ENCODE measurements around the gene TBX21. TPM values are rescaled to one million over a fixed set of nuclear protein-coding genes. Genes with fewer than 3 reads are reported as not detected.

Gene TBX21
- total and polyA plus RNA-seq, 12 donors, result 0.07 to 2.0 (median 0.21) TPM; not detected in 4

DNA sequence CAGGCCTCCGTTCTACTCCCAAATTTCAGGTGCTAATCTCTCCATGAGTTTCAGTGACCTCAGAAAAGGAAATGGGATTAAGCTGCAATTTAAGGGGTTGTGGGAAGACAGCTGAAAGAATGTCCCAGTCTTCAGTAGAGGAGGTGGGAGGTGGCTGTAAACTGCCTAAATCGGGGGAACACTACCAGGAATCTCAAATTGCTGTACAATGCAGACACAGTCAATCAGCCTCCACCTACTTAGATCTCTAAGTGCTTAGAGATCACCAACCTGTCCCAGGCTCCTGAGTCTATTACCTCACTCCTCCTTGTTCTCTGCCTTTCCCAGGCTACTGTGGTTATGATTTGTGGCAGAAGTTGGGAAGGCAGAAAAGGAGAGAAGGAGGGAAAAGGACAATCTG is 8.3 kb upstream of the TBX21 start:
- intact Hi-C loops (cut with DNase I), result no loop called here
- ATAC-seq, result no peak
- WGBS, 2 donors, result 72% methylated on average over 2 of the region's 2 CpGs
- TF ChIP-seq, protein P1, sequence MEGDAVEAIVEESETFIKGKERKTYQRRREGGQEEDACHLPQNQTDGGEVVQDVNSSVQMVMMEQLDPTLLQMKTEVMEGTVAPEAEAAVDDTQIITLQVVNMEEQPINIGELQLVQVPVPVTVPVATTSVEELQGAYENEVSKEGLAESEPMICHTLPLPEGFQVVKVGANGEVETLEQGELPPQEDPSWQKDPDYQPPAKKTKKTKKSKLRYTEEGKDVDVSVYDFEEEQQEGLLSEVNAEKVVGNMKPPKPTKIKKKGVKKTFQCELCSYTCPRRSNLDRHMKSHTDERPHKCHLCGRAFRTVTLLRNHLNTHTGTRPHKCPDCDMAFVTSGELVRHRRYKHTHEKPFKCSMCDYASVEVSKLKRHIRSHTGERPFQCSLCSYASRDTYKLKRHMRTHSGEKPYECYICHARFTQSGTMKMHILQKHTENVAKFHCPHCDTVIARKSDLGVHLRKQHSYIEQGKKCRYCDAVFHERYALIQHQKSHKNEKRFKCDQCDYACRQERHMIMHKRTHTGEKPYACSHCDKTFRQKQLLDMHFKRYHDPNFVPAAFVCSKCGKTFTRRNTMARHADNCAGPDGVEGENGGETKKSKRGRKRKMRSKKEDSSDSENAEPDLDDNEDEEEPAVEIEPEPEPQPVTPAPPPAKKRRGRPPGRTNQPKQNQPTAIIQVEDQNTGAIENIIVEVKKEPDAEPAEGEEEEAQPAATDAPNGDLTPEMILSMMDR (IDR thresholded peaks at IDR 0.05), result no peak
- Histone ChIP-seq H3K27me3 (peaks cover 11 to 89% (median 65%) of the 10 kb centered on the region in 7 donors), H3K36me3 (no peaks in the 10 kb centered on the region), H3K9me3 (no peaks in the 10 kb centered on the region), H3K27ac (no peak overlapping the region), H3K4me3 (no peak overlapping the region), H3K4me1 (peaks cover 0 to 26% (median 0%) of the 10 kb centered on the region in 9 donors)
- DNase-seq, result no peak

DNA sequence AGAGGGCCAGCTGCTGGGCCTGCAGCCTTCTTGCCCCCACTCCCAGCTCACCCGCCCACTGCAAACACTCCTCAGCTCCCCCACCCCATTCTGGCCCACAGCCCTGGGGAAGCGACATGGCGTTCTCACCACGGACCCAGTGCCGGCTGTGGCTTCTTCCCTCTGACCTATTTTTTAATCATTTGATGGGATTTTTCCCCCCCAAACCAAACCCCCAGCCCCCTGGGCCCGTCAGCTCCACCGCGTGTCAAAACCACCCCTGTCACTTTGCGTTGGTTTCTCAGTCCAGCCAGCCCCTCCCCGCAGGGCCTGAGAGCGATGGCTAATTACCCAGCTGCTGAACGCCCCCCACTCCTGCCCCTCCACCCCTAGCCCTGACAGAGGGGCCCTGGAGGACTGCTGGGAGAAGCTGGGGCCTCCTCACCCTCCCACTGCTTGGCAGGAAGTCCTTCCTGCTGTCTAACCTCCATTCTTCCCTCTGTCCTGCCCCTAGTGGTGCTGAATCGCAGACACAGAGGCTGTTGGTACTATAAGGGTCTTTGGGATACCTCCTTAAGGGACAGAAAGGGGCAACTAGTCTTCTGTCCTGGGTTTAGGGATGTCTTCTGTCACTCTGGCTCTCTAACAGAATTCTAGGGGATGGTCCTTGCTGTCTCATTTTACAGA is 7.5 kb upstream of the TBX21 start:
- 68 to 70% methylated on average over 12 to 13 of the region's 13 CpGs for WGBS, 2 donors
- Histone ChIP-seq H3K27ac (no peak overlapping the region), H3K4me1 (peaks cover 0 to 19% (median 0%) of the 10 kb centered on the region in 9 donors), H3K36me3 (no peaks in the 10 kb centered on the region), H3K9me3 (no peaks in the 10 kb centered on the region), H3K27me3 (peaks cover 9 to 88% (median 64%) of the 10 kb centered on the region in 7 donors), H3K4me3 (no peak overlapping the region)
- no peak for ATAC-seq
- TF ChIP-seq, protein P1 (IDR thresholded peaks at IDR 0.05), result no peak
- no peak for DNase-seq
- intact Hi-C loops (cut with DNase I), result no loop called here

DNA sequence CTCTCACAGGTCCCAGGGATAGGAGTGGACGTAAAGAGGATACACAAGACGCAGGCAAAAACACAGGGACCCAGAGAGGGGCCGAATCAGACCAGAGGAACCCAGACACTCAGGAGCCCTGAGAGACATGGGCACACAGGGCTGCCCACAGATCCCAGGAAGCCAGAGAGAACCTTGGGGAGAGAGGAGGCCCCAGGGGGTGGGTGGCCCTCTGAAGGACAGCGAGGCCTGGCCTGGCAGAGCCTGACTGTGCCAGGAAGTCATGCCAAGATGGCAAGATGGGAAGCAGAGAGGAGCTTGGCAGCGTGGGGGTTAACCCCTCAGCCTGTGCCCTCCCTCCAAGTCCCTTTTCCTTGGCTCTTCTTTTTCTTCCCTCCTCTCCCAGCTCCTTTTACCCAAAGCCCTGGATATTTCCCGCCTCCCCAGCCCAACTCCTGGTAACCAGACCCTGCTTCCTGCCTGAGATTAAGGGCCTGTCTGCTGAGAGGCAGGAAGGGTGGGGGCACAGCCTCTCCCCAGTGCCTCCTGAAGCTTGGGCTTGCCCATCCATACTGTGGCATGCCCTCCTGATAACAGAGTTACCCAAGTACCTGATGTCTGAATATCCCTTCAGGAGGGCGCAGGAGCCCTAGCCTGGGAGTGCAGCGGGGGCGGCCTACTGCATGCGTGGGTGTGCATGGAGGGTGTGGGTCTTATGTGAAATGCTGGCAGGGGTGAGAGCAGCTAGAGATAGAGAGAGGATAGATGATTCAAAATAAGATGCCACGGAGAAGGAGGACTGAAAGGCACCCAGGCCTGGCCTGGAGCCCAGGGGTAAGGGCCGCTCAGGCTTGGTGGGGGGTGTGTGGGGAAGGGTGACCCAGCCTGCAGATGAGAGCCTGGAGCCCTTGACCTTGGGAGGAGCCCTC is 6.0 kb upstream of the TBX21 start:
- TF ChIP-seq, protein P1 (IDR thresholded peaks at IDR 0.05), result no peak
- ATAC-seq (no peak), DNase-seq (no peak)
- peaks cover 0 to 87% (median 63%) of the 10 kb centered on the region in 7 donors for H3K27me3 ChIP-seq
- no peaks in the 10 kb centered on the region for H3K9me3 ChIP-seq
- peaks cover 0 to 5% (median 0%) of the 10 kb centered on the region in 9 donors for H3K4me1 ChIP-seq
- intact Hi-C loops (cut with DNase I), result no loop called here
- 86% methylated on average over 12 of the region's 12 CpGs for WGBS, 2 donors
- no peaks in the 10 kb centered on the region for H3K36me3 ChIP-seq
- no peak overlapping the region for H3K4me3 ChIP-seq
- H3K27ac ChIP-seq, result no peak overlapping the region

DNA sequence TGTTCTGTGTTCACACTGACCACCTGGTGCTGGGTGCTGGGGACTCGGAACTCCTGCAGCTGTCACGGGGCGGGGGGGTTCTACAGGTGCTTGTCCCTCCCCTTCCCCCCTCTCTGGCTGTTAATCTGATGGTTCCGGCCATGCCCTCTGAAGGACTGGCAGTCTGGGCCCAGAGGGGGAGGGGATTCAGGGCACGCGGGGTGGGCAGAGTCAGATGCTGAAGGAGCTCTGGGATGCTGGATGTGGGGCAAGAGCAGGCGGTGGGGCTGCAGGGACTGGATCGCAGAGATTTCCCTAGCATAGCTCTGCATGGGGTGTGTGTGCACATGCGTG is 5.4 kb upstream of the TBX21 start:
- WGBS, 2 donors, result 83 to 87% methylated on average over 9 of the region's 9 CpGs
- peaks cover 0 to 87% (median 62%) of the 10 kb centered on the region in 7 donors for H3K27me3 ChIP-seq
- intact Hi-C loops (cut with DNase I), result no loop called here

More for the DNA sequence above, 5.4 kb upstream of the TBX21 start:
- no peaks in the 10 kb centered on the region for H3K36me3 ChIP-seq
- TF ChIP-seq, protein P1 (IDR thresholded peaks at IDR 0.05), result no peak
- peaks cover 0 to 3% (median 0%) of the 10 kb centered on the region in 9 donors for H3K4me1 ChIP-seq
- ATAC-seq (no peak), DNase-seq (no peak)
- no peak overlapping the region for H3K4me3 ChIP-seq
- no peaks in the 10 kb centered on the region for H3K9me3 ChIP-seq
- no peak overlapping the region for H3K27ac ChIP-seq

All from heart right ventricle (tissue), 16 donors.